Fibroblast of the aortic adventitia (primary cell): ENCODE results near the gene TRAF5. TPM values are rescaled to one million over a fixed set of nuclear protein-coding genes. Genes with fewer than 3 reads are reported as not detected.
"Not testable (repeated sequence)": the region's sequence is repeated elsewhere in the genome, so short reads cannot be mapped to it uniquely, and the experiment has no call there.

ENCODE experiments used
- DNase-seq: peaks from one replicate; pipeline ENCODE4 v3.0.0-alpha.2; 2010; ENCODE audit warnings: low read depth
- H3K4me3 ChIP-seq: 2 replicates; pipeline ENCODE4 v1.5.1; 2011; ENCODE audit warnings: low read depth, mild to moderate bottlenecking, control low read depth, low read length, moderate library complexity
- total RNA-seq: library from RNA; depleted of rRNA; stranded (reverse); fragments of >200 nt; gene quantifications from 2 replicates; pipeline ENCODE4 v1.2.3, GENCODE V29; 2012; ENCODE audit warnings: low replicate concordance
- TF ChIP-seq, protein P1 (sequence below): IDR thresholded peaks from 2 replicates; pipeline ENCODE4 v1.5.1; 2011; ENCODE audit warnings: mild to moderate bottlenecking, low read length, control low read depth, inconsistent platforms; ENCODE audit not compliant: insufficient read depth

Gene TRAF5
- total RNA-seq, 1 donor, result 9.4 TPM

DNA sequence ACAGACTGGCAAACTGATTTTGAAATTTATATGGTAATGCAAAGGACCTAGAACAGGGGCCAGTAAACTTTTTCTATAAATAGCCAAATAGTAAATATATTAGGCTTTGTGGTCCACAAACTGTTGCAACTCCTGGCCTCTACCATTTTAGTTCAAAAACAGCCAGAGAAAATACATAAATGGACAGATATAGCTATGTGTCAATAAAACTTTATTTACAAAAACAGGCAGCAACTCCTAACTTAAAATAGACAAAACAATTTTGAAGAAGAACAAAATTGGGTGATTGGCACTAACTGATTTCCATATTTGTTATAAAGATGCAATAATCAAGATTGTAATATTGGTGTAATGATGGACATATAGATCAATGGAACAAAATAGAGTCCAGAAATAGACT lies 6.7 kb upstream of the TRAF5 start:
- H3K4me3 ChIP-seq, result no peak overlapping the region
- no peak for DNase-seq
- TF ChIP-seq, protein P1, sequence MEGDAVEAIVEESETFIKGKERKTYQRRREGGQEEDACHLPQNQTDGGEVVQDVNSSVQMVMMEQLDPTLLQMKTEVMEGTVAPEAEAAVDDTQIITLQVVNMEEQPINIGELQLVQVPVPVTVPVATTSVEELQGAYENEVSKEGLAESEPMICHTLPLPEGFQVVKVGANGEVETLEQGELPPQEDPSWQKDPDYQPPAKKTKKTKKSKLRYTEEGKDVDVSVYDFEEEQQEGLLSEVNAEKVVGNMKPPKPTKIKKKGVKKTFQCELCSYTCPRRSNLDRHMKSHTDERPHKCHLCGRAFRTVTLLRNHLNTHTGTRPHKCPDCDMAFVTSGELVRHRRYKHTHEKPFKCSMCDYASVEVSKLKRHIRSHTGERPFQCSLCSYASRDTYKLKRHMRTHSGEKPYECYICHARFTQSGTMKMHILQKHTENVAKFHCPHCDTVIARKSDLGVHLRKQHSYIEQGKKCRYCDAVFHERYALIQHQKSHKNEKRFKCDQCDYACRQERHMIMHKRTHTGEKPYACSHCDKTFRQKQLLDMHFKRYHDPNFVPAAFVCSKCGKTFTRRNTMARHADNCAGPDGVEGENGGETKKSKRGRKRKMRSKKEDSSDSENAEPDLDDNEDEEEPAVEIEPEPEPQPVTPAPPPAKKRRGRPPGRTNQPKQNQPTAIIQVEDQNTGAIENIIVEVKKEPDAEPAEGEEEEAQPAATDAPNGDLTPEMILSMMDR, result no peak

DNA sequence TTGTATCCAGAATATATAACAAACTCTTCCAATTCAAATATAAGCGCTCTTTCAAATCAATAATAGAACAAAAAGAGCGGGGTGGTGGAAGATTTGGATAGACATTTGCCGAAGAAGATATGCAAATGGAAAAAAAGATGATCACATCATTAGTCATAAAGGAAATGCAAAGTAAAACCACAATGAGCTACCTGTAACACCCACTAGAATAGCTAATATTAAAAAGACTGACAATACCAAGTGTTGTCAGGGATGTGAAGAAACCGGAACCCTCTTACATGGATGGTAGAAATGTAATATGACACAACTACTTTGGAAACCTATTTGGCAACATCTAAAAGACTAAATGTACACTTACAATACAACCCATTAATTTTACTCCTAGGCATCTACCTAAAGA lies 5.7 kb upstream of the TRAF5 start:
- TF ChIP-seq, protein P1, result no peak
- H3K4me3 ChIP-seq, result no peak overlapping the region
- DNase-seq, result no peak

DNA sequence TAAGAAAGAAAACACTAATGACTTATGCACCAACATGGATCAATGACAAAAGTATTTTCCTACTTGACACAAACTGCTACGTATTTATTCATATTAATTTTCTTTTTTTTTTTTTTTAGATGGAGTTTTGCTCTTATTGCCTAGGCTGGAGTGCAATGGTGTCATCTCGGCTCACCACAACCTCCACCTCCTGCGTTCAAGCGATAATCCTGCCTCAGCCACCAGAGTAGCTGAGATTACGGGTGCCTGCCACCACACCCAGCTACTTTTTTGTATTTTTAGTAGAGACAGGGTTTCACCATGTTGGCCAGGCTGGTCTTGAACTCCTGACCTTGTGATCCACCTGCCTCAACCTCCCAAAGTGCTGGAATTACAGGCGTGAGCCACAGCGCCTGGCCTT lies 5.0 kb upstream of the TRAF5 start:
- DNase-seq, H3K4me3 ChIP-seq: not testable (repeated sequence)

DNA sequence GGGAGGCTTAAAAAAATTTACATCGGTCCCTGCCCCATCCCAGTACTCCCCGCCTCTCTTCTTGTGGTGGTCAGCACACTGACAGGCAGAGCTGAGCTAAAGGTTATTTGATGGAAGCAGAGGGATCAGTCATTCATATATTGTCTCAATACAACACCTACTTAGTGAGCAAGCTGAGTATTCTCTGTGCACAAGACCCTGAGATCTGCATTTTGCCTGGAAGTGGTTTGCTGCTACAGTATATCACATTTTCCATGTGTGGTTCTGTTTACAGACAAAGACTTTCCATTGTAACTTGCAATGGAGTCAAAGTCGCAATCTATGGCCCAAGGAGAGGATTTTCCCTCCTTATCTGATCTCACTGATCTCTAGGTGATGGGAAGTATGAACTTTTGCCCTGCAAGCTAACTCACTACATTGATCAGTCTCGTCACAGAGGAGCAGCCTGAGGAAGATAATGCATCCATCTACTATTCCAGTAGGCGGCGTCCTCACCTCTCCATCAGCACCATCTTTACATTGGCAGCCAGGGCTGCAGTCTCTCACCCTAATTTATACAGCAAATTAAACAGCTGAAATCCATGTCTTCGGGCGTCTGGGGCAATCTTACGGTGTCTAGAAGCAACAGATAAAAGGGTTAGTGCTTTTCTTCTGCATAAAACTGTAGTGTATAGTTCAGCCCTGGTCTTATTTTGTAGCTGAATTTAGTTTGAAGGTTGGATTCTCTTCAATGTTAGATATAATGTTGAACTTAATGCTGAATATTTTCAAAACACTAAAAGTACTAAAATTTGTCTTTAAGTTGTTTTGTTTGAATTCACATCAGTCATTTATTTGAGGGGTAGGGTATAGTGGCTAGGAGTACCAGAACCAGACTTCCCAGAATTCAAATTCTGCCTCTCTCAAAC lies 3.2 kb upstream of the TRAF5 start:
- peak; percentile 71 for DNase-seq

DNA sequence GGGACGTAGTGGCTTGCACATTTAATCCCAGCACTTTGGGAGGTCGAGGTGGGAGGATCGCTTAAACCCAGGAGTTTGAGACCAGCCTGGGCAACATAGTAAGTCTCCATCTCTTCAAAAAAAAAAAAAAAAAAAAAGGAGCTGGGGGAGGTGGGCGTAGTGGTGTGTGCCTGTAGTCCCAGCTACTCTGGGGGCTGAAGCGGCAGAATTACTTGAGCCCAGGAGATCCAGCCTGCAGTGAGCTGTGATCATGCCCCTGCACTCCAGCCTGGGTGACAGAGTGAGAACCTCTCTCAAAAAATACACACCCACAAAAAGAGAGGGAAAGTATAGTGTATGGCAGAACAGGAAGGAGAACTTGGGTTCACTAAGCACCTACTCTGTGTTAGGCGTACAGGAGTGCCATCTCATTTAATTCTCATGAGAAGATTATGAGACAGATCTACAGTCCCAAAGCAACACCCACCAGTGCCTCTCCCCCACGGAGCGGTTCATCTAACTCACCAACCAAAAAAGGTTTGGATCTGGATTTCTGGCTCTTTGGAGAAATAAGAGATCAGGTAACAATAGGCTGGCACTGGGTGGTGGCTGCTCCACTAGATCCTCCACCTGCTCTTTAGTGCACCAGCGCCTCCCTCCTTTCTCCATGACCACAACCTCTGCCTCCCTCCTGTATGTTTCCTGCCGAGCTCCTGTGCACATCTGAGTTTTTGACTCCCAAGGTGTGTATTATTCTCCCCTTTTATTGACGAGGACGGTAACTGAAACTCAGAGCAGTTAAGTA lies 1.4 kb upstream of the TRAF5 start:
- TF ChIP-seq, protein P1, result no peak
- no peak overlapping the region for H3K4me3 ChIP-seq
- no peak for DNase-seq

More for the DNA sequence above, 3.2 kb upstream of the TRAF5 start:
- TF ChIP-seq, protein P1, result peak; percentile 93
- H3K4me3 ChIP-seq, result no peak overlapping the region

DNA sequence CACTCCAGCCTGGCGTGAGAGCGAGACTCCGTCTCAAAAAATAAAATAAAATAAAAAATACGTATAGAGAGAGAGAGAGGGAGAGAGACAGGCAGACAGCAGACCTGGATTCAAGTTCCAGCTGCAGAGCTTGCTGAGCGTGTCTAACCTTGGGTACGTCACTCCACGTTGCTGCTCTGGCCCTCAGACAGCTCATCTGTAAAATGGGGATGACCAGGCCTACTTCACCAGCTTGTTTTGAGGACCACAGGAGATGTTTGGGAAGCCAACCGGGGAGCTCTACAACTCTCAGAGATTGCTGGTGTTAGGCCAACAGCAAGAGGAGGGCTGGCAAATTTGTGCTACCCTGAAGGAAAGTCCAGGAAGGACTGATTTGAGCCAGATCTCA lies 499 bp upstream of the TRAF5 start:
- TF ChIP-seq, protein P1, result no peak

DNA sequence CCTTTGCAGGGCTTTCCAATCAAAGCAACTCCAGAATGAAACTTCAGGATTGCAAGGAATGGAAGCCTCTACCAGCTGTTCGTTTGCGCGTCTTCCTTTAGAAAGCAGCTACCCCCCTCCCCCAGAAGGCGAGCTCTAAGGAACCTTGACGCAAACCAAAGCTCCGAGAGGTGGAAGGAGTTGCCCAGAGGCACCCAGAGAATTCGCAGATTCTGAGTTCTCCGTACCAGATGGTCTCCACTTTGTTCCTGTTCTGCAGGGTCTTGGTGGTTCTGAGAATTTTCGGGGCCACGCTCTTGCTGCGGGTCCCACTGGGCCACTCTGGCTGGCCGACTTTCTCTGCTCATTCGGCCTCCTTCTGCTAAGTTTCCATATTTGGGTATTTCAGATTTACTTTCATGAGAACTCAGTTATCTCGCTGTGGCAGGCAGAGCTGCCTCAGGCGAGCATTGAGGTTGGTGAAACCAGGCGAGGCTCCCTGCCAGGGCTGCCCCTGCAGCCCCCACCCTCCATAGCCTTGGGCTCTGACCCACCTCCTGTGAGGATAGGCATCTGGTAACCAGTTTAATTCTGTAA lies 801 bp downstream of the TRAF5 start:
- TF ChIP-seq, protein P1, result no peak
- peak overlapping the region; percentile 77 for H3K4me3 ChIP-seq
- DNase-seq, result peak; percentile 67

More for the DNA sequence above, 499 bp upstream of the TRAF5 start:
- no peak for DNase-seq
- peak overlapping the region; percentile 77 for H3K4me3 ChIP-seq
